IPS DF 6.9 (cell line): Measurements from ENCODE around the gene CD36.

Experiments used
- DNase-seq: peaks from one replicate; pipeline ENCODE4 v3.0.0-alpha.2; 2013; ENCODE audit warnings: low read depth, low spot score
- H3K27ac ChIP-seq: one replicate; pipeline ENCODE4 v1.5.1; 2013; ENCODE audit warnings: low read length, control low read depth
- H3K27me3 ChIP-seq: 2 replicates; pipeline ENCODE4 v1.6.1; 2013; ENCODE audit warnings: mild to moderate bottlenecking, low read length; ENCODE audit not compliant: control insufficient read depth, insufficient read depth
- H3K36me3 ChIP-seq: 2 replicates; pipeline ENCODE4 v1.6.1; 2013; ENCODE audit warnings: low read length; ENCODE audit not compliant: control insufficient read depth, insufficient read depth
- H3K4me1 ChIP-seq: 2 replicates; pipeline ENCODE4 v1.6.1; 2013; ENCODE audit warnings: low read length; ENCODE audit not compliant: control insufficient read depth, insufficient read depth
- H3K4me3 ChIP-seq: 2 replicates; pipeline ENCODE4 v1.5.1; 2013; ENCODE audit warnings: mild to moderate bottlenecking, low read length
- H3K9me3 ChIP-seq: 2 replicates; pipeline ENCODE4 v1.6.1; 2013; ENCODE audit warnings: low read length, inconsistent platforms; ENCODE audit not compliant: control insufficient read depth, insufficient read depth
- WGBS: extraction: QIAGEN DNeasy Blood & Tissue Kit; methylation state at CpG from one replicate; pipeline ENCODE4 v1.1.7; 2013; ENCODE audit warnings: mixed read lengths, missing lambda C conversion rate; ENCODE audit not compliant: insufficient read length, insufficient coverage; 5-methylcytosine and 5-hydroxymethylcytosine counted together

Gene CD36

GRCh38 chr7:80637454-80637853 is 988 bp upstream of the CD36 start:
- WGBS, result no CpG with 5 or more reads among the region's 2 CpGs

DNA sequence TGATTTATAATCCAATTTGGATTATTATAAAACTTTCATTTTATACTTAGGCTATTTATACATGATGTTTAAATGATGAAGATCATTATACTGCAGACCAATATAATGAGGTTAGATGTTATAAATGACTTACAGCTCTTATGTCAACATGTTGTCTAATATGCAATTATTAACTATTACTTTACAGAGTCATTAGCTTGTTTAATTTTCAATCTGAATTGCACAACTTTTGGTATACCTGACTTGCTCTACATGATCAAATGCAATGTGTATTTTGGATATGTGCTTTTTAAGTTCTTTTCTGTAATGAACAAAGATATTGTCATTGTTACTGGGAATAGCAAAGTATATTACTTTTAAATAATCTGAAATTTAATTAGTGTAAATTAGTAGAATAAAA is 569 bp downstream of the CD36 start:
- Histone ChIP-seq H3K4me1 (no peaks in the 10 kb centered on the region), H3K27ac (no peak overlapping the region), H3K27me3 (no peaks in the 10 kb centered on the region), H3K4me3 (no peak overlapping the region), H3K9me3 (no peaks in the 10 kb centered on the region), H3K36me3 (no peaks in the 10 kb centered on the region)
- no peak for DNase-seq

More at GRCh38 chr7:80637454-80637853, 988 bp upstream of the CD36 start:
- DNase-seq, result no peak
- no peaks in the 10 kb centered on the region for H3K36me3 ChIP-seq
- no peak overlapping the region for H3K4me3 ChIP-seq
- H3K27me3 ChIP-seq, result no peaks in the 10 kb centered on the region
- no peaks in the 10 kb centered on the region for H3K9me3 ChIP-seq
- H3K4me1 ChIP-seq, result no peaks in the 10 kb centered on the region
- no peak overlapping the region for H3K27ac ChIP-seq

DNA sequence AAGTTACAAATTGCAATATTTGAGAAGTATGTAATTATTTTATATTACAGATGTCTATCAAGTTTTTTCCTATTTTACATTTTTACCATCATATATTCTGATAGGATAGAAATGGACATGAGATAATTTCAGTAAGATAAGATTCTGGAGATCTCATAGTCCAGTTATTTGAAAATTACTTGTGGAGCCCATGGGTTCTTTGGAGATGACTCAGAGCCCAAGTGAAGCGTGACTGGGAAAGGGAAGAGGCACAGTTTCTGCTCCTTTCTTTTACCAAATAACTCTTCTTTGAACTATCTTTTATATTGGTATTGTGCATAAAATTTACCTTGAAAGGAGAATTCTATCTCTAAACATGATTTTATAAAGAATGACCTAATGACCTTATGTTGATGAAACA is 2.4 kb downstream of the CD36 start:
- no CpG with 5 or more reads among the region's 1 CpG for WGBS
- no peak overlapping the region for H3K4me3 ChIP-seq
- H3K27ac ChIP-seq, result no peak overlapping the region
- no peaks in the 10 kb centered on the region for H3K36me3 ChIP-seq
- H3K4me1 ChIP-seq, result no peaks in the 10 kb centered on the region
- H3K9me3 ChIP-seq, result no peaks in the 10 kb centered on the region
- DNase-seq, result no peak
- no peaks in the 10 kb centered on the region for H3K27me3 ChIP-seq

GRCh38 chr7:80641548-80641947 is 3.1 kb downstream of the CD36 start:
- Histone ChIP-seq H3K36me3 (no peaks in the 10 kb centered on the region), H3K9me3 (no peaks in the 10 kb centered on the region), H3K27me3 (no peaks in the 10 kb centered on the region), H3K27ac (no peak overlapping the region), H3K4me3 (no peak overlapping the region), H3K4me1 (no peaks in the 10 kb centered on the region)
- DNase-seq, result no peak

DNA sequence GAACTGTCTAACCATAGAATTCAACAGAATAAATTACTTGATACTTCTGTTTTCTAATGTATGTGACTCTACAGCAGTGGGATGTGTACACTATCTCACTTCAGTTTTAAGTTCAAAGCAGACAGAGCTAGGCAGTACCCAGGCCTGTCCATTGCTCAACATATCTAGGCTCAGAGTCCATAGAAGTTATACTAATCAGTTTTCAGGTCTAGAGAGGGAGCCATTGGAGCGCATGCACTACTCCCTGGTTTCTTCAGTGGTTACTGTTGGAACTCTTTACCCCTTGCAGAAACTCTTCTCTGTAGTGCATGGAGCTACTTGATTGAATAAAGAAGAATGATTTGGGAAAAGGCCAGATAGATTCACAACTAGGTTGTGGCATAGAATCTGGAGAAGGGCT is 4.4 kb downstream of the CD36 start:
- Histone ChIP-seq H3K27me3 (no peaks in the 10 kb centered on the region), H3K4me1 (no peaks in the 10 kb centered on the region), H3K4me3 (no peak overlapping the region), H3K36me3 (no peaks in the 10 kb centered on the region), H3K27ac (no peak overlapping the region), H3K9me3 (no peaks in the 10 kb centered on the region)
- DNase-seq, result no peak
- no CpG with 5 or more reads among the region's 1 CpG for WGBS

GRCh38 chr7:80643336-80643915 is 5.0 kb downstream of the CD36 start:
- no peaks in the 10 kb centered on the region for H3K4me1 ChIP-seq
- H3K36me3 ChIP-seq, result no peaks in the 10 kb centered on the region
- DNase-seq, result no peak
- WGBS, result no CpG with 5 or more reads among the region's 5 CpGs
- no peak overlapping the region for H3K4me3 ChIP-seq
- no peaks in the 10 kb centered on the region for H3K9me3 ChIP-seq
- H3K27ac ChIP-seq, result no peak overlapping the region
- H3K27me3 ChIP-seq, result no peaks in the 10 kb centered on the region

GRCh38 chr7:80644054-80644453 is 5.6 kb downstream of the CD36 start:
- Histone ChIP-seq H3K27ac (no peak overlapping the region), H3K4me1 (no peaks in the 10 kb centered on the region), H3K27me3 (no peaks in the 10 kb centered on the region), H3K4me3 (no peak overlapping the region), H3K36me3 (no peaks in the 10 kb centered on the region), H3K9me3 (no peaks in the 10 kb centered on the region)
- no CpG with 5 or more reads among the region's 1 CpG for WGBS
- no peak for DNase-seq

DNA sequence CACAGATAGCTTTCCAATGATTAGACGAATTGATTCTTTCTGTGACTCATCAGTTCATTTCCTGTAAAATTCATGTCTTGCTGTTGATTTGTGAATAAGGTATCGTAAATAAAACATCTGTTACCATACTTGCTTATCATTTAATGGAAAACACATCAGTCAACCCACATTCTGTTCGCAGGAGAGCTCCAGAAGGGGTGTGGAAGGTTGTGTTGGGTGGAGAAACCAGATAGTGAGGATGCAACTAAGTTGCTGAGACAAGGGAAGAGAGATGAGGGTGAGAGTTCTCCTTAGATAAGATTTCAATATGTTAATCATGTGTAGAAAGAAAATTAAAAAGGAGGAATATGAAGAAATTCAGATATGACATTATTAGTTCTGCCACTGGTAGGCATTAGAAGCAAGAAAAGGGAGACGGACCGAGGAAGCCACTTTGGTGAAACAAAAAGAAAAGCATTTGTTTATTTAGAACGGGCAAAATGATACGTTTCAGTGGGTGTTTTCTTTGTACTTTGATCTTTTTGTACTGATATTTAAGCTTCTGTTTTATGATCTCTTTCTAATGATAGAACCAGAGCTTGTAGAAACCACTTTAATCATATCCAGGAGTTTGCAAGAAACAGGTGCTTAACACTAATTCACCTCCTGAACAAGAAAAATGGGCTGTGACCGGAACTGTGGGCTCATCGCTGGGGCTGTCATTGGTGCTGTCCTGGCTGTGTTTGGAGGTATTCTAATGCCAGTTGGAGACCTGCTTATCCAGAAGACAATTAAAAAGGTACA is 7.8 kb downstream of the CD36 start:
- WGBS, result no CpG with 5 or more reads among the region's 9 CpGs
- Histone ChIP-seq H3K36me3 (no peaks in the 10 kb centered on the region), H3K27me3 (no peaks in the 10 kb centered on the region), H3K27ac (no peak overlapping the region), H3K4me1 (no peaks in the 10 kb centered on the region), H3K4me3 (no peak overlapping the region), H3K9me3 (no peaks in the 10 kb centered on the region)
- DNase-seq, result no peak

DNA sequence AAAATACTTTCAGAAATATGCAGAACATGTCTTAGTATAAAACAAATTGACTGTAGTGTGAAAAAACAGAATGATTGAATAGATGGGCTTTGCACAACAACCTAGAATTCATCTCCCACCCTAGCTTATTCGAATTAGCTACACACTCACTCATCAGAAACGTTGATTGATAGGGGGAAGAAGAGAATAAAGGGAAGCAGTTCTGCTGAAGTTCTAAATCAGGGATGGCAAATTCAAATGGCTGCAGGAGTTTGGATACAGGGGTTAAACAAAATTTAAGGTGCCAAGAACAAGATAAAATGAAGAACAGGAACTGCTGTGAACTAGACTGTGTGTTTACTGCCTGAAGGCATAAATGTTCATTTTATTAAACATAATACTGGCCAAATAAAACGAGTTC is 9.0 kb downstream of the CD36 start:
- Histone ChIP-seq H3K27me3 (no peaks in the 10 kb centered on the region), H3K9me3 (no peaks in the 10 kb centered on the region), H3K36me3 (no peaks in the 10 kb centered on the region), H3K27ac (no peak overlapping the region), H3K4me1 (no peaks in the 10 kb centered on the region), H3K4me3 (no peak overlapping the region)
- no CpG with 5 or more reads among the region's 3 CpGs for WGBS
- DNase-seq, result no peak

- no peaks in the 10 kb centered on the region for H3K36me3 ChIP-seq
- DNase-seq, result no peak
- no CpG with 5 or more reads among the region's 2 CpGs for WGBS
- no peak overlapping the region for H3K27ac ChIP-seq
- no peaks in the 10 kb centered on the region for H3K9me3 ChIP-seq
- no peak overlapping the region for H3K4me3 ChIP-seq
- no peaks in the 10 kb centered on the region for H3K27me3 ChIP-seq
- no peaks in the 10 kb centered on the region for H3K4me1 ChIP-seq
Observed at GRCh38 chr7:80648031-80648600, 9.7 kb downstream of the CD36 start.

DNA sequence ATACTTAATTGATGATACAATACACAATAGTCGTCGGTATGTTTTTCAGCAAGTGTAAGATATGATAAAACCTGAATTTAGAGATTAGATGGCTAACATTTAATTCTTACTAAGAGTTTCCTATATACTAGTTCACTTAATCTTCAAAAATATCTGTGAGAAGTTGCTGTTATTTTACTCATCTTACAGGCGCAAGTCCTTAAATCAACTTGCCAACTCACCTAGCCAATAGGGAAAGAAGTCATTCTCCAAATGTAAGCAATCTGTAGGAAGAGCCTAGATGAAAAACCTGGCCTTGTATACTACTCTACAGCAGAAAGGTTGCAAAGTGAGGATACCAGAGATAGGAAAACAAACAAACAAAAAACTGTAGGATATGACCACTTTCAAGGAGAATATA is 10.6 kb downstream of the CD36 start:
- Histone ChIP-seq H3K4me1 (no peaks in the 10 kb centered on the region), H3K4me3 (no peak overlapping the region), H3K27ac (no peak overlapping the region), H3K27me3 (no peaks in the 10 kb centered on the region), H3K36me3 (no peaks in the 10 kb centered on the region), H3K9me3 (no peaks in the 10 kb centered on the region)
- no CpG with 5 or more reads among the region's 3 CpGs for WGBS
- no peak for DNase-seq
